ENCODE data around the gene TRIM17.

The TRIM17 gene

DNA sequence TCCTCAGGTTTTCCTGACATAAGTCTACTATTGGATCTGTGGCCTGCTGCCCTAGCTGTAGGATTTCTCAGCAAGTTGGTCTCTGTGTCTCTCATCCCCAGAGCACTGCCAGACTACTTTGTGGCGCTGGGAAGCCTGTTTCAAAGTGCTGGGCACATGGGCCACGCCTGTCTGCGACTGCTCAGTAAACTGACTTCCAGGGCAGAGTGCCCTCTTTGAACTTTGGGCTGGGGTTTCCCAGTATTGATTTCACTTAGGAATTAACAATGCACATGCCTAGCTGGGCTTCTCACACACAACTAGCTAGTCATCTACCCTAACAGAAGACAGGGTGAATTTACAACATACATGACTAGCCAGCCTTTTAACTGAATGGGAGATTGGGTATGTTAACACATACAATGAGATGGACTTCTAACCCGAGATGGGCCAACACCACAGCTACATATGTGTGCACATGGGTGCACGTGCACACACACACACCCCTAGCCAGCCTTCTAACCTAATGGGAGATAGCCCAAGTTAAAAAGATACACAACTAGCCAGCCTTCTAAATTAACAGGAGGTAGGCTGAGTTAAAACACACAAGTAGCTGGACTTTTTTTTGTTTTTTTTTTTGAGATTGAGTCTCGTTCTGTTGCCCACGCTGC is 6.9 kb upstream of the TRIM17 start:
- Histone ChIP-seq H2AFZ (ENCODE audit: low read length) (no peak overlapping the region), H3K79me2 (ENCODE audit: insufficient read depth, low read length) (no peaks in the 10 kb centered on the region), H3K9me3 (ENCODE audit: insufficient read depth, low read depth, low read length) (no peaks in the 10 kb centered on the region), H3K4me1 (ENCODE audit: insufficient read depth, low read length, poor library complexity, severe bottlenecking) (no peaks in the 10 kb centered on the region), H3K36me3 (ENCODE audit: insufficient read depth, low read length) (no peaks in the 10 kb centered on the region), H3K27me3 (ENCODE audit: insufficient read depth, low read length, poor library complexity, severe bottlenecking) (no peaks in the 10 kb centered on the region), H3K4me3 (ENCODE audit: low read length, poor library complexity, severe bottlenecking) (no peak overlapping the region), H3K9ac (ENCODE audit: low read depth, low read length, poor library complexity, severe bottlenecking) (no peak overlapping the region), H3K4me2 (ENCODE audit: low read depth, low read length, poor library complexity, severe bottlenecking) (no peak overlapping the region), H4K20me1 (ENCODE audit: insufficient read depth, low read length, poor library complexity, severe bottlenecking) (no peaks in the 10 kb centered on the region), H3K9me2 (replicated peaks; ENCODE audit: low read depth, low read length) (no peaks in the 10 kb centered on the region), H3F3A (ENCODE audit: low read depth) (no peaks in the 10 kb centered on the region)
- TF ChIP-seq EZH2phosphoT487 (IDR thresholded peaks at IDR 0.05; ENCODE audit: borderline replicate concordance) = no peak
- TF ChIP-seq, protein P1, sequence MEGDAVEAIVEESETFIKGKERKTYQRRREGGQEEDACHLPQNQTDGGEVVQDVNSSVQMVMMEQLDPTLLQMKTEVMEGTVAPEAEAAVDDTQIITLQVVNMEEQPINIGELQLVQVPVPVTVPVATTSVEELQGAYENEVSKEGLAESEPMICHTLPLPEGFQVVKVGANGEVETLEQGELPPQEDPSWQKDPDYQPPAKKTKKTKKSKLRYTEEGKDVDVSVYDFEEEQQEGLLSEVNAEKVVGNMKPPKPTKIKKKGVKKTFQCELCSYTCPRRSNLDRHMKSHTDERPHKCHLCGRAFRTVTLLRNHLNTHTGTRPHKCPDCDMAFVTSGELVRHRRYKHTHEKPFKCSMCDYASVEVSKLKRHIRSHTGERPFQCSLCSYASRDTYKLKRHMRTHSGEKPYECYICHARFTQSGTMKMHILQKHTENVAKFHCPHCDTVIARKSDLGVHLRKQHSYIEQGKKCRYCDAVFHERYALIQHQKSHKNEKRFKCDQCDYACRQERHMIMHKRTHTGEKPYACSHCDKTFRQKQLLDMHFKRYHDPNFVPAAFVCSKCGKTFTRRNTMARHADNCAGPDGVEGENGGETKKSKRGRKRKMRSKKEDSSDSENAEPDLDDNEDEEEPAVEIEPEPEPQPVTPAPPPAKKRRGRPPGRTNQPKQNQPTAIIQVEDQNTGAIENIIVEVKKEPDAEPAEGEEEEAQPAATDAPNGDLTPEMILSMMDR (conservative IDR thresholded peaks at IDR 0.05; ENCODE audit: low read length) = no peak

DNA sequence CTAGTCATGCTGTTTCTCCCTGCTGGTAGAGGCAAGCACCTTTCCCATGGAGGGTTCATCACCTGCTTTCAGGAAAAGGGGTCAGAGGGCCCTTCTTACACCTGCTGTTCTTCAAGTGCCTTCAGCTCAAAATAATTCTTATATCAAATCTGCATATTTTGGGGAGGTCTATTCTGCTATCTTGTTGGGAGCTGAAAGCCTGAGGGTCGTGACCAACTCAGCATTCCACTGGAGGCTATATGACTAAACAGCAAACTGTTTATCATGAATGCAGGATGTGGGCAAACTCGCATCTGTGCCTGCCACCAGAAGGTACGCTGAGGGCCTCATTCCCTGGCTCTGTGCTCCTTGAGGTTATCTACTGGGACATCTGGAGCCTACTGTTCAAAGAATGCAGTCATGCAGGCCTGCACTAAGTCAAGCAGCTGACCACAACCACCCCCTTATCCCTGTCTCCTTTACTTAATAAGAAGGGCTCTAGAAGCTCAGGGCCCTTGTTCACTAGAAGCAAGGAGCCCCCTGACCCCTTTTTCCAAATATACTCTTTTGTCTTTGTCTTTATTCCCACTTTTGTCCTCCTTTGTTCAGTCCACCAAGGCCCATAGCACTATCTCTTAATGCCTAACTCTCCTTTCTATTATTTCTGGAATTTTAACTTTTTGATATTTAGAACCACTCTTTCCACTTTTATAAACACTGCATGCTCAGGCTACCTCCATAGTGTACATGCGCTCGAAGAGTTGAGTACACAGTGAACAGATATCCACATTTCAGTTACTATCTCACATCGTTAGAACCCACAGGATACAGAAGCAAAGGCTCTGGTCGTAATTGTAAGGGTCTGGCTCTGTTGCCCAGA is 4.5 kb upstream of the TRIM17 start:
- Histone ChIP-seq H3K9ac (ENCODE audit: low read depth, low read length, poor library complexity, severe bottlenecking) (no peak overlapping the region), H3K9me3 (ENCODE audit: insufficient read depth, low read depth, low read length) (no peaks in the 10 kb centered on the region), H4K20me1 (ENCODE audit: insufficient read depth, low read length, poor library complexity, severe bottlenecking) (no peaks in the 10 kb centered on the region), H3K4me3 (ENCODE audit: low read length, poor library complexity, severe bottlenecking) (no peak overlapping the region), H3K4me1 (ENCODE audit: insufficient read depth, low read length, poor library complexity, severe bottlenecking) (no peaks in the 10 kb centered on the region), H3K4me2 (ENCODE audit: low read depth, low read length, poor library complexity, severe bottlenecking) (no peak overlapping the region), H2AFZ (ENCODE audit: low read length) (no peak overlapping the region), H3K36me3 (ENCODE audit: insufficient read depth, low read length) (no peaks in the 10 kb centered on the region), H3K79me2 (ENCODE audit: insufficient read depth, low read length) (no peaks in the 10 kb centered on the region), H3K9me2 (replicated peaks; ENCODE audit: low read depth, low read length) (no peaks in the 10 kb centered on the region), H3F3A (ENCODE audit: low read depth) (no peaks in the 10 kb centered on the region), H3K27me3 (ENCODE audit: insufficient read depth, low read length, poor library complexity, severe bottlenecking) (no peaks in the 10 kb centered on the region)
- TF ChIP-seq, protein P1 (conservative IDR thresholded peaks at IDR 0.05; ENCODE audit: low read length) = no peak
- TF ChIP-seq EZH2phosphoT487 (IDR thresholded peaks at IDR 0.05; ENCODE audit: borderline replicate concordance) = no peak

DNA sequence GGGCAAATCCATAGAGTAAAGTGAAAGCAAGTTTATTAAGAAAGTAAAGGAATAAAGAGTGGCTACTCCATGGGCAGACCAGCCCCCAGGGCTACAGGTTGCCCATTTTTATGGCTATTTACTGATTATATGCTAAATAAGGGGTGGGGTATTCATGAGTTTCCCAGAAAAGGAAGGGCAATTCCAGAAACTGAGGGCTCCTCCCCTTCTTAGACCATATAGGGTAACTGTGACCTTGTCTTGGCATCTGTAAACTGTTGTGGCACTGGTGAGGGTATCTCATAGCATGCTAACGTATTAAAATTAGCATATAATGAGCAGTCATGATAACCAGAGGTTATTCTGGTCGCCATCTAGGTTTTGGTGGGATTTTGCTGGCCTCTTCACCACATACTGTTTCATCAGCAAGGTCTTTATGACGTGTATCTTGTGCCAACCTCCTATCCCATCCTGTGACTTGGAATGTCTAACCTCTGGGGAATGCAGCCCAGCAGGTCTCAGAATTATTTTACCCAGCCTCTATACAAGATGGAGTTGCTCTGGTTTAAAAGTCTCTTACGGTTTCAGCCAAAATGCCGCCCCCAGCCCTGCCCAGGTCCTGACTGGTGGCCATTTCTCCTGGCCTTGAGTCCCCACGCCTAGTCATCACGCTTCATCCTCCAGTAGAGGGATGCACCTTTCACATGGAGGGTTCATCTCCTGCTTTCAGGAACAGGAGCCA is 982 bp upstream of the TRIM17 start:
- no peaks in the 10 kb centered on the region for H3K4me1 ChIP-seq (ENCODE audit: insufficient read depth, low read length, poor library complexity, severe bottlenecking)
- no peaks in the 10 kb centered on the region for H3K9me3 ChIP-seq (ENCODE audit: insufficient read depth, low read depth, low read length)
- H4K20me1 ChIP-seq (ENCODE audit: insufficient read depth, low read length, poor library complexity, severe bottlenecking) = no peaks in the 10 kb centered on the region
- H3K4me3 ChIP-seq (ENCODE audit: low read length, poor library complexity, severe bottlenecking) = no peak overlapping the region
- no peaks in the 10 kb centered on the region for H3F3A ChIP-seq (ENCODE audit: low read depth)
- H3K27me3 ChIP-seq (ENCODE audit: insufficient read depth, low read length, poor library complexity, severe bottlenecking) = no peaks in the 10 kb centered on the region
- no peak overlapping the region for H3K4me2 ChIP-seq (ENCODE audit: low read depth, low read length, poor library complexity, severe bottlenecking)
- H3K79me2 ChIP-seq (ENCODE audit: insufficient read depth, low read length) = no peaks in the 10 kb centered on the region
- H3K9ac ChIP-seq (ENCODE audit: low read depth, low read length, poor library complexity, severe bottlenecking) = no peak overlapping the region
- no peaks in the 10 kb centered on the region for H3K9me2 ChIP-seq (replicated peaks; ENCODE audit: low read depth, low read length)
- H3K36me3 ChIP-seq (ENCODE audit: insufficient read depth, low read length) = no peaks in the 10 kb centered on the region
- H2AFZ ChIP-seq (ENCODE audit: low read length) = no peak overlapping the region
- TF ChIP-seq, protein P1 (conservative IDR thresholded peaks at IDR 0.05; ENCODE audit: low read length) = no peak
- TF ChIP-seq EZH2phosphoT487 (IDR thresholded peaks at IDR 0.05; ENCODE audit: borderline replicate concordance) = no peak

Measured in Loucy (cell line).